ENCODE data around the gene PRRT2.
"Not testable (repeated sequence)": the region's sequence is repeated elsewhere in the genome, so short reads cannot be mapped to it uniquely, and the experiment has no call there.

Gene PRRT2

DNA sequence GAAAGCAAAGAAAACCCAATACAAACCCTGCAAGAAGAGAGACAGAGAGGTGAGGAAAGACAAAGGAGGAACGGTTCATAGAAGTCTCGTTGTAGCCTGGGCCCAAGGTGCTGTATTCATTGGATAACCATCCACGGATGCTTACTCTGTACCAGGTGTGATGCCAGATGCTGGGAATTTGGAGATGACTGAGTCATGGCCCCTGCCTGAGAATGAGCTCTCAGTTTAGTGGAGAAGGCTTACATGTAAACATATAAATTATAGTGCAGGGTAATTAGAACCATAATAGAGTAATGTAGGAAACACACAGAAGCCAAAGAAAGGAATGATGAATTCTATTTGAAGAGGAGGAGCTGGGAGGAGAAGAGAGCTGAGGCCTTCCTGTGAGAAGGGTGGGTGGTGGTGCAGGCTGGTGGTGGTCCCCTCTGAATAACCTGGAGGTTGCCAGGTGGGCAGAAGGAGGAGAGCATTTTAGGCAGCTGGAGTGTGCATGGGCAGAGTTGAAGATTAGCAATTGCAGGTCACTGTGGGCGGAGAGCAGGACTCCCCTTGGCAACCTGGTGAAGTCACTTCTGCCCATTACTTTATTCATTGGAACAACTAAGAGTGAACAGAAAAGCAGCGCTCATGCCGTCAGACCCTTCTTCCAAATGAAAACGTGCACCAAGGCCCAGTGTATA, 41.6 kb upstream of the PRRT2 start:
- no peak overlapping the region for H3K4me3 ChIP-seq (ENCODE audit: low read depth, low read length)
- no peak for DNase-seq (ENCODE audit: low read depth)
- TF ChIP-seq, protein P1, sequence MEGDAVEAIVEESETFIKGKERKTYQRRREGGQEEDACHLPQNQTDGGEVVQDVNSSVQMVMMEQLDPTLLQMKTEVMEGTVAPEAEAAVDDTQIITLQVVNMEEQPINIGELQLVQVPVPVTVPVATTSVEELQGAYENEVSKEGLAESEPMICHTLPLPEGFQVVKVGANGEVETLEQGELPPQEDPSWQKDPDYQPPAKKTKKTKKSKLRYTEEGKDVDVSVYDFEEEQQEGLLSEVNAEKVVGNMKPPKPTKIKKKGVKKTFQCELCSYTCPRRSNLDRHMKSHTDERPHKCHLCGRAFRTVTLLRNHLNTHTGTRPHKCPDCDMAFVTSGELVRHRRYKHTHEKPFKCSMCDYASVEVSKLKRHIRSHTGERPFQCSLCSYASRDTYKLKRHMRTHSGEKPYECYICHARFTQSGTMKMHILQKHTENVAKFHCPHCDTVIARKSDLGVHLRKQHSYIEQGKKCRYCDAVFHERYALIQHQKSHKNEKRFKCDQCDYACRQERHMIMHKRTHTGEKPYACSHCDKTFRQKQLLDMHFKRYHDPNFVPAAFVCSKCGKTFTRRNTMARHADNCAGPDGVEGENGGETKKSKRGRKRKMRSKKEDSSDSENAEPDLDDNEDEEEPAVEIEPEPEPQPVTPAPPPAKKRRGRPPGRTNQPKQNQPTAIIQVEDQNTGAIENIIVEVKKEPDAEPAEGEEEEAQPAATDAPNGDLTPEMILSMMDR (IDR thresholded peaks at IDR 0.05; ENCODE audit: low read depth, low read length, missing control alignments): no peak
- in situ Hi-C loops (cut with HindIII; ENCODE audit: low sequenced_read_pairs): no loop called here

- in situ Hi-C loops (cut with HindIII; ENCODE audit: low sequenced_read_pairs); H3K4me3 ChIP-seq (ENCODE audit: low read depth, low read length); DNase-seq (ENCODE audit: low read depth): not testable (repeated sequence)
These were observed 39.7 kb upstream of the PRRT2 start for GRCh38 chr16:29772330-29772729.

DNA sequence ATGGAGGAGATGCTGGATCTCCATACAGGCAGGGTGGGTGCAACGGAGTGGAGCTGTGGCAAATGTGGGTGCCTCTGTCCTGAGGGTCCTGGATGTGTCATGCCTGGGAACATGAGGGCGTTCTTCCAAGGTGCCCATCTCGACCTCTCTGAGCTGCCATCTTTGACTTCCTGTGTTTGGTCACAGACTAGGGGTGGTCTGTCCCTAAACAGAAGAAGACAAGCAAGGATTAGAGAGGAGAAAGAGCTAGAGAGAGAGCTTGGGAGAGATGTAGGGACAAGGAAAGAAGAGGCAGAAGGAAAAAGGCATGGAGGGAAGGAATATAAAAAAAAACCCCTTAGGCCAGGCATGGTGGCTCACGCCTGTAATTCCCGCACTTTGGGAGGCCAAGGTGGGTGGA, 37.3 kb upstream of the PRRT2 start:
- no peak for DNase-seq (ENCODE audit: low read depth)
- TF ChIP-seq, protein P1 (IDR thresholded peaks at IDR 0.05; ENCODE audit: low read depth, low read length, missing control alignments): no peak
- no peak overlapping the region for H3K4me3 ChIP-seq (ENCODE audit: low read depth, low read length)
- in situ Hi-C loops (cut with HindIII; ENCODE audit: low sequenced_read_pairs): no loop called here

DNA sequence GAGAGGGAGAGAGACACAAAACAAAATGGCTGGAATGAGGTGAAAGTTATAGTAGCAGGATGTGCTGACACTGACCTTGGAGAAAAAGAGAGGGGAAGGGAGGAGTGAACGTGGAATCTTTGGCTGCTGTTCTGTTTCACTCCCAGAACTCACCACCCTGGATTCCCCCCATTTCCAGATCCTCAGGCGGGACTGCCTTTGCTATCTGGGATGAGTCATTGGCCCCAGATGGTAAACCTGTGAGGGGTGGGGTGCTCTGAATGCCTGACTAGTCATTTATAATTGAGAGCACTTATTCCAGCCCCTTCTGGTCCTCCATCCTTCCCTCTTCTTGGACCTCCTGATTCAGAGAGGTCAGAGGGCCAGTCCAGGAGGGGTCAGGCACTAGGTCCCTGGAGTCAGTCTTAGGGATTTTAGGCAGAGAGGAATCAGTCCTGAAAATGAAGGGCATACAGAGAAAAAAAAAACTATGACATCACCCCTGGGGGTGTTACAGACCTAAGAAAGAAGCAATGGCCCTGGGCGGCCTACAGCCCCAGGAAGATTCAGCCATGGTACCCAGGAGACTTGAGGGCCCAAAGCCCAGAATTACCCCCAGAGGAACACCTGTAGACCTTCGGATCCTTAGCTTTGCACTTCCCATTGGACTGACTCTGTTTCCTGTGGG, 36.1 kb upstream of the PRRT2 start:
- in situ Hi-C loops (cut with HindIII; ENCODE audit: low sequenced_read_pairs): no loop called here
- TF ChIP-seq, protein P1 (IDR thresholded peaks at IDR 0.05; ENCODE audit: low read depth, low read length, missing control alignments): no peak
- DNase-seq (ENCODE audit: low read depth): no peak
- H3K4me3 ChIP-seq (ENCODE audit: low read depth, low read length): no peak overlapping the region

- TF ChIP-seq, protein P1 (IDR thresholded peaks at IDR 0.05; ENCODE audit: low read depth, low read length, missing control alignments): no peak
- no peak for DNase-seq (ENCODE audit: low read depth)
- no peak within 1 kb of the TSS for H3K4me3 ChIP-seq (ENCODE audit: low read depth, low read length)
- in situ Hi-C loops (cut with HindIII; ENCODE audit: low sequenced_read_pairs): no loop called here
These were observed 34.2 kb upstream of the PRRT2 start, which contains the start of gene ZG16 for GRCh38 chr16:29777576-29778350. ZG16 (plus strand) TSS chr16:29778256; CDS start chr16:29779267, 1,011 bp downstream.

- in situ Hi-C loops (cut with HindIII; ENCODE audit: low sequenced_read_pairs): no loop called here
- H3K4me3 ChIP-seq (ENCODE audit: low read depth, low read length): no peak overlapping the region
- TF ChIP-seq, protein P1 (IDR thresholded peaks at IDR 0.05; ENCODE audit: low read depth, low read length, missing control alignments): no peak
- no peak for DNase-seq (ENCODE audit: low read depth)
These were observed 32.5 kb upstream of the PRRT2 start for GRCh38 chr16:29779474-29779873.

GRCh38 chr16:29783094-29783953, 28.7 kb upstream of the PRRT2 start:
- DNase-seq (ENCODE audit: low read depth); in situ Hi-C loops (cut with HindIII; ENCODE audit: low sequenced_read_pairs); H3K4me3 ChIP-seq (ENCODE audit: low read depth, low read length): not testable (repeated sequence)
